Measurements from ENCODE around the gene FAM161A.
"Not testable (repeated sequence)": the region's sequence is repeated elsewhere in the genome, so short reads cannot be mapped to it uniquely, and the experiment has no call there.

FAM161A gene

DNA sequence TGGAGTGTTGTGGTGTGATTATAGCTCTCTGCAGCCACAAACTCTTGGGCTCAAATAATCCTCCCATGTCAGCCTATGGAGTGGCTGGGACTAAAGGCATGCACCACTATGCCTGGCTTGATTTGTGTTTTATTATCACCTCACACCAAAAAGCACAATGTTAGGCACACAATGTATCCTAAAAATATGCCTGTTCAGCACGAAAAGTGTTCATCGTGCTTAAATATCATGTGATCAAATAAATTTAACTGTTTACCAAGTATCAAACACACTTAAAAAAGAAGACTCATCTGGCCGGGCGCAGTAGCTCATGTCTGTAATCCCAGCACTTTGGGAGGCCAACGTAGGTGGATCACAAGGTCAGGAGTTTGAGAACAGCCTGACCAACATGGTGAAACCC lies 29.0 kb upstream of the FAM161A start:
- no peak for DNase-seq (ENCODE audit: low read depth in 1 of 2, low spot score in 1 of 2)
- Histone ChIP-seq H3K27me3 (ENCODE audit: insufficient read depth, poor library complexity, severe bottlenecking) (no peaks in the 10 kb centered on the region), H3K4me3 (replicated peaks; ENCODE audit: insufficient read depth, low read length) (no peak overlapping the region), H3K27ac (replicated peaks) (no peak overlapping the region)
- TF ChIP-seq SPI1 (IDR thresholded peaks at IDR 0.05; ENCODE audit: borderline replicate concordance, low read depth) = no peak
- TF ChIP-seq POLR2AphosphoS5 (IDR thresholded peaks at IDR 0.05; ENCODE audit: low read depth) = no peak
- TF ChIP-seq, protein P1, sequence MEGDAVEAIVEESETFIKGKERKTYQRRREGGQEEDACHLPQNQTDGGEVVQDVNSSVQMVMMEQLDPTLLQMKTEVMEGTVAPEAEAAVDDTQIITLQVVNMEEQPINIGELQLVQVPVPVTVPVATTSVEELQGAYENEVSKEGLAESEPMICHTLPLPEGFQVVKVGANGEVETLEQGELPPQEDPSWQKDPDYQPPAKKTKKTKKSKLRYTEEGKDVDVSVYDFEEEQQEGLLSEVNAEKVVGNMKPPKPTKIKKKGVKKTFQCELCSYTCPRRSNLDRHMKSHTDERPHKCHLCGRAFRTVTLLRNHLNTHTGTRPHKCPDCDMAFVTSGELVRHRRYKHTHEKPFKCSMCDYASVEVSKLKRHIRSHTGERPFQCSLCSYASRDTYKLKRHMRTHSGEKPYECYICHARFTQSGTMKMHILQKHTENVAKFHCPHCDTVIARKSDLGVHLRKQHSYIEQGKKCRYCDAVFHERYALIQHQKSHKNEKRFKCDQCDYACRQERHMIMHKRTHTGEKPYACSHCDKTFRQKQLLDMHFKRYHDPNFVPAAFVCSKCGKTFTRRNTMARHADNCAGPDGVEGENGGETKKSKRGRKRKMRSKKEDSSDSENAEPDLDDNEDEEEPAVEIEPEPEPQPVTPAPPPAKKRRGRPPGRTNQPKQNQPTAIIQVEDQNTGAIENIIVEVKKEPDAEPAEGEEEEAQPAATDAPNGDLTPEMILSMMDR (IDR thresholded peaks at IDR 0.05; ENCODE audit: insufficient read depth, low read length) = no peak
- TF ChIP-seq, protein P2, sequence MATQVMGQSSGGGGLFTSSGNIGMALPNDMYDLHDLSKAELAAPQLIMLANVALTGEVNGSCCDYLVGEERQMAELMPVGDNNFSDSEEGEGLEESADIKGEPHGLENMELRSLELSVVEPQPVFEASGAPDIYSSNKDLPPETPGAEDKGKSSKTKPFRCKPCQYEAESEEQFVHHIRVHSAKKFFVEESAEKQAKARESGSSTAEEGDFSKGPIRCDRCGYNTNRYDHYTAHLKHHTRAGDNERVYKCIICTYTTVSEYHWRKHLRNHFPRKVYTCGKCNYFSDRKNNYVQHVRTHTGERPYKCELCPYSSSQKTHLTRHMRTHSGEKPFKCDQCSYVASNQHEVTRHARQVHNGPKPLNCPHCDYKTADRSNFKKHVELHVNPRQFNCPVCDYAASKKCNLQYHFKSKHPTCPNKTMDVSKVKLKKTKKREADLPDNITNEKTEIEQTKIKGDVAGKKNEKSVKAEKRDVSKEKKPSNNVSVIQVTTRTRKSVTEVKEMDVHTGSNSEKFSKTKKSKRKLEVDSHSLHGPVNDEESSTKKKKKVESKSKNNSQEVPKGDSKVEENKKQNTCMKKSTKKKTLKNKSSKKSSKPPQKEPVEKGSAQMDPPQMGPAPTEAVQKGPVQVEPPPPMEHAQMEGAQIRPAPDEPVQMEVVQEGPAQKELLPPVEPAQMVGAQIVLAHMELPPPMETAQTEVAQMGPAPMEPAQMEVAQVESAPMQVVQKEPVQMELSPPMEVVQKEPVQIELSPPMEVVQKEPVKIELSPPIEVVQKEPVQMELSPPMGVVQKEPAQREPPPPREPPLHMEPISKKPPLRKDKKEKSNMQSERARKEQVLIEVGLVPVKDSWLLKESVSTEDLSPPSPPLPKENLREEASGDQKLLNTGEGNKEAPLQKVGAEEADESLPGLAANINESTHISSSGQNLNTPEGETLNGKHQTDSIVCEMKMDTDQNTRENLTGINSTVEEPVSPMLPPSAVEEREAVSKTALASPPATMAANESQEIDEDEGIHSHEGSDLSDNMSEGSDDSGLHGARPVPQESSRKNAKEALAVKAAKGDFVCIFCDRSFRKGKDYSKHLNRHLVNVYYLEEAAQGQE (IDR thresholded peaks at IDR 0.05; ENCODE audit: insufficient replicate concordance, low read depth) = no peak
- no peak for TF ChIP-seq GABPA (IDR thresholded peaks at IDR 0.05; ENCODE audit: low read depth)

DNA sequence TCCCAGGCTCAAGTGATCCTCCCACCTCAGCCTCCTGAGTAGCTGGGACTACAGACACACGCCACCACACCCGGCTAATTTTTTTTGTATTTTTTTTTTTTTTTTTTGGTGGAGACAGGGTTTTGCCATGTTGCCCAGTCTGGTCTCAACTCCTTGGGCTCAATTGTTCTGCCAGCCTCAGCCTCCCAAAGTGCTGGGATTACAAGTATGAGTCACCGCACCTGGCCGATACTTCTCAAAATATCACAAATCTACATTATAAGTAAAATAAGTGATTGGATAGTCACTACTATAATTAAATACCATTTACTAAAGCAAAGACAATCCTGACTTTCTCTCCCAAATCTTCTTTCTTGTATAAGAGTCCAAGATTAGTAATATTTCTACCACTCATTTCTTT lies 25.5 kb upstream of the FAM161A start:
- H3K27ac ChIP-seq (replicated peaks); DNase-seq (ENCODE audit: low read depth in 1 of 2, low spot score in 1 of 2); H3K4me3 ChIP-seq (replicated peaks; ENCODE audit: insufficient read depth, low read length); H3K27me3 ChIP-seq (ENCODE audit: insufficient read depth, poor library complexity, severe bottlenecking): not testable (repeated sequence)

DNA sequence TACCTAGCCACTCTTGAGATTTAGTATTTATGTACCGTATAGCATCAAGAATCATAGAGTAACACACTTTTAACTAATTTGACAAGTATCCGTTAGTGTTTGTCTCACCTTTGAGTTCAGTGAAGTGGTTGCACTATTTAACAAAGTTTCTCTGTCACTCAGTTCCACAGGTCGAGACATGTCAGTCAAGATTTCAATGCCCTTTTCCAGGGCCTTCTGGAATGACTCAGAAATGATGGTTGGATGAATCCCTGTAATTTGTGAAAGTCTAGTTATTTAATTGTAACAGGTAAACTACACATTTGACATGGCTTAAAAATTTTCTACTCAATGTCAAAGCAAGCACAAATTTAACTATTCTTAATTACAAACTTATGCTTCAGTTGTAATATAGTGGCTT lies 24.9 kb upstream of the FAM161A start:
- TF ChIP-seq, protein P1 (IDR thresholded peaks at IDR 0.05; ENCODE audit: insufficient read depth, low read length) = no peak
- TF ChIP-seq POLR2AphosphoS5 (IDR thresholded peaks at IDR 0.05; ENCODE audit: low read depth) (no peak), GABPA (IDR thresholded peaks at IDR 0.05; ENCODE audit: low read depth) (no peak), SPI1 (IDR thresholded peaks at IDR 0.05; ENCODE audit: borderline replicate concordance, low read depth) (no peak)
- TF ChIP-seq, protein P2 (IDR thresholded peaks at IDR 0.05; ENCODE audit: insufficient replicate concordance, low read depth) = no peak
- DNase-seq (ENCODE audit: low read depth in 1 of 2, low spot score in 1 of 2) = no peak
- H3K27me3 ChIP-seq (ENCODE audit: insufficient read depth, poor library complexity, severe bottlenecking) = no peaks in the 10 kb centered on the region
- H3K4me3 ChIP-seq (replicated peaks; ENCODE audit: insufficient read depth, low read length) = no peak overlapping the region
- H3K27ac ChIP-seq (replicated peaks) = no peak overlapping the region

DNA sequence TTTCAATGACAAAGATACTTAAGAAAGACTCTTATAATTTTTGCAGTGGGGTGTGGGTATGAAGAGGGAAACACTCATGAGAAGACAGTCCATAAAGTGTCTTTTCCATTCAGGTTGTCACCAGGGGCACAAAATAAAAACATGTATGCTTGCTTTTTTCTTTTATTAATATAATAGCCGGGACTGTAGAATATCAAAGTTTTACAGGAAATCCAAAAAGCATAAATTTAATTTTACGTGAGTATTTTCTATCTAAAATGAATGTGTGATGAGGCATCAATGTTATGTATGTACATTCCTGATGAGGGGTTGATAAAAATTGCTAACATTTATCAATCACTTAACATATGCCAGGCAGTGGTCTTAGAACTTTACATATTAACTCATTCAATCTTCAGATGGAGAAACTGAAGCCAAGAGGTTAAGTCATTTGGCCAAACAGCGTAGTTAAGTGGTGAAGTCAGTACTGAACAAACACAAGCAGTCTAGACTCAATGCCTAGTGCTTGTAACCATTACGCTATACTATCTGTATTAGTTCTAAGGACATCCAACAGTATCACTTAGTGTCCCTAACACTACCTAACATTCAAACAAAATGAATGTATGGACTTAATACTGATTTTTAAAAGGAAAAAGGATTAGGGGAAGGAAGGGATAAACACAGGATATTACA lies 23.8 kb upstream of the FAM161A start:
- no peak for DNase-seq (ENCODE audit: low read depth in 1 of 2, low spot score in 1 of 2)
- no peak for TF ChIP-seq POLR2AphosphoS5 (IDR thresholded peaks at IDR 0.05; ENCODE audit: low read depth)
- TF ChIP-seq, protein P2 (IDR thresholded peaks at IDR 0.05; ENCODE audit: insufficient replicate concordance, low read depth) = no peak
- no peak for TF ChIP-seq SPI1 (IDR thresholded peaks at IDR 0.05; ENCODE audit: borderline replicate concordance, low read depth)
- no peak for TF ChIP-seq GABPA (IDR thresholded peaks at IDR 0.05; ENCODE audit: low read depth)
- TF ChIP-seq, protein P1 (IDR thresholded peaks at IDR 0.05; ENCODE audit: insufficient read depth, low read length) = no peak
- Histone ChIP-seq H3K27me3 (ENCODE audit: insufficient read depth, poor library complexity, severe bottlenecking) (no peaks in the 10 kb centered on the region), H3K27ac (replicated peaks) (no peak overlapping the region), H3K4me3 (replicated peaks; ENCODE audit: insufficient read depth, low read length) (no peak overlapping the region)
